GM19328 (cell line): ENCODE results near the gene MYBPC3.
"Not testable (repeated sequence)": the region's sequence is repeated elsewhere in the genome, so short reads cannot be mapped to it uniquely, and the experiment has no call there.

Experiments used
- ATAC-seq: cut with Tn5 transposase; IDR thresholded peaks from one replicate; pipeline ENCODE4 v1.9.1; 2021; ENCODE audit warnings: mild to moderate bottlenecking, moderate library complexity; ENCODE audit not compliant: unreplicated experiment

Gene MYBPC3

DNA sequence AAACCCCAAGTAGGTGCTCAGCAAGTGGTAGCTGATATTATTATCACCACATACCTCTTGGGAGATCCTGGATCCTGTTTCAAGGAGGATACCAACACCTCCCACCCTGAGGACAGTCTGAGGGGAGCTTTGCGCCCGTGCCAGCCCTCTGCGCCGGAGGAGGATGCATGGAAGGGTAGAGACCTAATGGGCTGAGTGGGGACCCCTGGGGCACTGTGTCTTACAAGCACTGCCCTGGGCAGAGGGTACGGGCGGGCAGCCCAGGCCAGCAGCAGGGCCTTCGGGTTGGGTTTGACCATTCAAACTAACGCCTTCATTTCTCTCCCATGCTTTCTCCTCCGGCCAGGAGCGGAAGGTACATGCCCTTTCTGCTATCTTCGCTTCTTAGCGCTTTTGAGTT lies 26.3 kb downstream of the MYBPC3 start:
- ATAC-seq = no peak

DNA sequence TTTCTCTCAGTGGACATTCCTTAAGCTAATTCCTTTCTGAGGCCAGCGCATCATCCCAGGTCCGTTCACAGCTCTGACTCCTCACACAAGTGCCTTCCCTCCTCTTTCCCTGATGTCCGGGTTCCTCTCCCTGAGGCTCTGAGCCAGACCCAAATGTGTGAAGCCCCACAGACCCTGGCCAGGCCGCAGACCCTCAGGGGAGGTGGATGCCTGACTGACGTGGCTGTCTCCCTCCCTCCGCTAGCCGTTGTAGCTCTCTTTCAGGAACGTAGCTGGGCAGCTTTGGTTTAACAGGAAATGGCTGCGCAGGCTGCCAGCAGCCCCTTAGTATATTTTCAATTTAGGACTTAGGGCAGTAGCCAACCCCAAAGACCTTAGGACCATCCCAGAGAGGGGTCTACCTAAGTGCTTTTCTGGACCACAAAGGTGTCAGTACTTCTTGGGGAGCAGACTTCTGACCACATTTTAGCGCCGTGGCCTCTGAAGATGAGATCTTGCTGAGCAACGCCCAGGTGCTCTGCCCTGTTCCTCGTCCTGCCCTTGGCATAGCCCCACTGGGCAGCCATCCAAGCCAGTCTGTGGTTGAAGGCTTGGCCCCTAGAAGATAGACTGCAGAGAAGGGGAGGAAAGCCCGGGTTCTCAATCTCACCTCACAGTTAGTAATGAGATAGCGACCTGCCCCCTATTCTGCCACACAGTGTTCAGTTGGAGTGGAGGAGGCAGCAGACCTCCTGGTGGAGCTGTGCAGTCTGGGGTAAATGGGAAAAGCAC lies 27.0 kb downstream of the MYBPC3 start:
- ATAC-seq = no peak

DNA sequence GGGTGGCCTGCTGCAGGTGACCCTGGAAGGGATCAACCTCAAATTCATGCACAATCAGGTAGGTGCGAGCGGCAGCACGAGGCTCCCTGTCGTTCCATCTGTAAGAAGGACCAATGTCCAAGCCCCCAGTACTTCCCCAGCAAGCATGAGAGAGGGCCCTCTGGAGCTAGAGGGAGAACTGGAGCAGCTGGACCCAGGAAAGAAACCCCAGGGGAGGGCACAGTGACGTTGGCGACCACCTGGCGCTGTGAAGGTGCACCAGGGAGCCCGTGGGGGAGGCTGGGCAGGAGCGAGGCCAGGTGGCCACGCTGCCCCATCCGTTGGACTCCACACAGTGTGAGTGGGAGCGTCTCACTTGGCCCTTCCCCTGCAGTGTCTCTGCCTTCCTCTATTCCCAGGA lies 28.0 kb downstream of the MYBPC3 start:
- ATAC-seq = no peak

DNA sequence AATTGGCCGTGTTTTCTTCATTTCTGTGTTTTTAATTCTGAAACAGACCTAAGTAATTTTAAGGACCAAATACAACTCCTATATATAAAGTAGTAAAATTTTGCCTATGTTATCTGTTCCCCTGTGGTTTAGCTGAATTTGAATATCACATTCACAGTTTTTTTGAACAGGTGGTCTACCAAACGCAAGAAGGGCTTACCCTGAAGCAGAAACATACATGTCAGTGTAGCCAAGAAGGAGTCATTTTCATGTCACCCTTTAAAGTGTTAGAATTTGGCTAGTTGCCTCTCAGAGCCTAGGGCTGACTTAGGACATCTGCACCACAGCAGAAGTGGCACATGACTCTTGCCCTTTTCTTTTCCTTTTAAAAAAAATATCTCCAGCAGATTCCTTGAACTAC lies 34.3 kb downstream of the MYBPC3 start:
- ATAC-seq = no peak

DNA sequence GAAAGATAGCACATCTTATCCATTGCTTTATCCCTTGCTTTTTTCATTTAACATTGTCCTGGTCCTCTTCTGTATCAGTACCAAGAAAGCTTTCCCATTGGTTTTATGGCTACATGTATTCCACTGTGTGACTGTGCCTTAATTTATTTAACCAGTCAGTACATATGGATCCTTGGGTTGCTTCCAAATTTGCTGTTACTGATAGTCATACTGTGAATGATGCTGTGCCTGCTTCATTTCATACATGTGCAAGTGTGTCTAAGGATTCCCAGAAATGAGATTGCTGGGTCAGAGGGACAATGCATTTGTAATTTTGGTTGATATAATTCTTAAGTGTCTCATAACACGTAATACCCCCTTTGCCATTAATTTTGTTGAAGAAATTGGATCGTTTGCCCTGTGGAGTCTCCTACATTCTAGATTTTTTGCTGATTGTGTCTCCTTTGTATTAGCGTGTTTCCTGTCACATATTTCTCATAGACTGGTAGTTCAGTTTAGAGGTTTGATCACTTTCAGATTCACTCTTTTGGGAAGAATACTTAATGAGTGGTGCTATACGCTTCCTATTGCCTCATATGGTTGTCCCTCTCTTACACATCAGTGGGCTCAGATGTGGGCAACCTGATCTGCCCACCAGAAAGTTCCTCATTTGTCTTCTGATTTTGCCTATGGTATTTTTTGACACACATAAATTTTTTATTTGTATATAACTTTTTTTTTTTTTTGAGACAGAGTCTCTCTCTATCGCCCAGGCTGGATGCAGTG lies 35.3 kb downstream of the MYBPC3 start:
- ATAC-seq = no peak

DNA sequence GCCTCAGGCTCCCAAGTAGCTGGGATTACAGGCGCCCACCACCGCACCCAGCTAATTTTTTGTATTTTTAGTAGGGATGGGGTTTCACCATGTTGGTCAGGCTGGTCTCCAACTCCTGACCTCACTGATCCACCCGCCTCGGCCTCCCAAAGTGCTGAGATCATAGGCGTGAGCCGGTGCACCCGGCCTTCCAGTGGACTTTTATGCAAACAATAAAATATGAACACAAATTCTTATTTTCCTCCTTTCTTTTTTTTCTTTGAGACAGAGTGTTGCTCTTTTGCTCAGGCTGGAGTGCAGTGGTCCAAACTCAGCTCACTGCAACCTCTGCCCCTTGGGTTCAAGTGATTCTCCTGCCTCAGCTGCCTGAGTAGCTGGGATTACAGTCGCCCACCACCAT lies 36.0 kb downstream of the MYBPC3 start:
- not testable (repeated sequence) for ATAC-seq

DNA sequence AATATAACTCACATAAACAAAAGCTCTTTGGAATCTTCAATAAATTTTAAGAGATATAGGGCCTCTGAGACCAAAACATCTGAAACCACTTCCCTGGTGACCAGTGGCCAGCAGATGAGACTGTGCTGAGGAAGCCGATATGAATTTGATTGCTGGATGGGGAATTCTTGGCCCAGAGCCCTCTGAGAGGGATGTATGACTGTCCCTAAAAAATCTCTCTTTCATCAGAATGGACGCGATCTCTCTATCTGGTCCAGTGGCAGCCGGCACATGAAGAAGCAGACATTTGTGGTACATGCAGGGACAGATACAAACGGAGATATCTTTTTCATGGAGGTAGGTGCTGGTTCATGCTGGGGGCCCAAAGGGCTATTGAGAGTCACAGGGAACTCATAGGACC lies 37.5 kb downstream of the MYBPC3 start:
- no peak for ATAC-seq

DNA sequence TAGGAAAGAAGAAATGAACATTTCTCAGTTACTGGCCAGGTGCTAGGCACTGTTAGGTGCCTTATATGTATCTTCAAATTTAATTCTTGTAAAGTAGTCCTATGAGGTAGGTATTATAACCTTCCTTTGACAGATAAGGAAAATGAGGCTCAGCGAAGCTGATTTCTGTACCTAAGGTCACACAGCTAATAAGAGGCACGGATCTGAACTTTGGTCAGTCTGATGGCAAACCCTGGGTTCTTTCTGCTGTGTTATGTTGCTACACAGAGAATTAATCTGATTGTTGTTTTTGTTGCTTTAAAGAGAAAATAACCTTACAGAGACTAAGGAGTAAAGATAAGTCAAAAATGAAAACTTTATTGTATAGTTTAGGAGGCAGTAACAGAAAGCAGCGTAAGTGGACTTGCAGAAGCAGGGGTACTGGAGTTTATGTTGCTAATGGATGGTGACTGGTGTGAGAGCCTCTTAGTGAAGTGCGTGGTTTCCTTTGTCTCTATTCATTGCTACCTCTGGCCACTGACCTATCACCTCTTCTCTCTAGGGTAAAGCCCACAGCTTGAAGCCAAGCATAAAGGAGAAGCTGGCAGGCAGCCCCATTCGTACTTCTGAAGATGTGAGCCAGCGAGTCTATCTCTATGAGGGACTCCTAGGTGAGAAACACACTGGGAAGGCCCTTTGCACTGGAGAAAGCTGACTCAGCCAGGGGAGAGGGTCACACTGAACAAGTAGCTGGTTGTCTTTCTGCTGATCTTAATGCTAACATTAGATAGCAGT lies 44.3 kb downstream of the MYBPC3 start:
- ATAC-seq = no peak

DNA sequence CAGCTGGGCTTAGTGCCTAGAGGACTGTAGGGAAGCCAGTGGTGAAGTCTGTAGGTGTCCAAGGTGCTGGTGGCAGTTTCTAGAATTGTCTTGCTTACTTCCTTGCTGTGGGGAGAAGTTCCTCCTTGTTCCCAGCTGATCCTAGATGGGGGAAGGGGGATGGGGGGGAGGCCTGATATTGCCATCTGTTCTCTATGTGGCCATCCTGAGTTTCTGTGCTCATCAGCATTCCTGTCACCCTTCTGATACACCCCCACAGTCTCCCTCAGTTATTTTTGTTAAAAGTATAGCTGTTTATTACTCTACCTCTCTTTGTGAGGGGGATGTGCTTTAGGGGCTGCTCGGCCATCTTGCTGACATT lies 46.0 kb downstream of the MYBPC3 start:
- ATAC-seq = no peak

DNA sequence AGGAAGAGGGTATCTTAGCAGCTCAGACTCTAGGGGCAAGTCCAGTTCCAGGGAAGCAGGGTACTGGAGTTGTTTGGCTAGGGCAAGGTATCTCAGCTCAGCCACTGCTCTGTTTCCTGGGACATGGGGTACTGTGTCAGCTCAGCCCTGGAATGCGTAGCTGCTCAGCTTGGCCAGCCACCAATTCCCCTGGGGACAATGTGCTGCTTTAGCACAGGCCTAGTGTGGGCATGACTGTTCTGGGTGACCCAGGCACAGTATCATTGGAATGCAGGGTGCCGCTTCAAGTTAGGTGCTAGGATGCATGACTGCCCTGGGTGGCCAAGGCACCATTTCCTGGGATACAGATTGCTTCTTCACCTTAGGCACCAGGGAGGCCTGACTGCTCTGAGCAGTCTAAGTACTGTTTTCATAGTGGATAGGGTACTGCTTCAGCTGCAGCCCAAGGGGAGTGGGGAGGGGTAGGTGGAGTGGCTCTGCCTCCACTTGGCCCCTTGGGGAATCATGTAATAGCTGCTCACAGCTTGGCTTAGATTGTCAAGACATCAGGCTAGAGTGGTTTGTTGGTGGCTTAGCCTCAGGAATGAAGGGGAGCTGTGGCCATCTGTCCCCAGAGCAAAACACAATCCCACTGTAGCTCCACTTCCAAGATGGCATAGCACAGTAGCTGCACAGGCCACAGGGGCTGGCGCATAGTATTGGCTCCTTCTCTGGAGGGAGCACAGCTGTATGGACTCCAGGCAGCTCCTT lies 46.6 kb downstream of the MYBPC3 start:
- no peak for ATAC-seq

DNA sequence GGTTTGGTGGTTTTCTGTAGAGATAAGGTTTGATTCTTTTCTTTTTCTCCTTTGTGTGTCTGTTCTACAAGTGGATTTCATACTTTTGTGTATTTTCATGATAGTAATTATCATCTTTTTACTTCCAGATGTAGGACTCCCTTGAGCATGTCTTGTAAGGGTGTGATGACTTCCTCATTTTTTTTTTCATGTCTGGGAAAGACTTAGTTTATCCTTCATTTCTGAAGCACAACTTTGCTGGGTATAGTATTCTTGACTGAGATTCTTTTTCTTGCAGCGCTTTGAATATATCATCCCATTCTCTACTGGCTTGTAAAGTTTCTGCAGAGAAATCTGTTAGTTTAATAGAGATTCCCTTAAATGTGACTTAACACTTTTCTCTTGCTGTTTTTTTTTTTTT lies 49.6 kb downstream of the MYBPC3 start:
- no peak for ATAC-seq

DNA sequence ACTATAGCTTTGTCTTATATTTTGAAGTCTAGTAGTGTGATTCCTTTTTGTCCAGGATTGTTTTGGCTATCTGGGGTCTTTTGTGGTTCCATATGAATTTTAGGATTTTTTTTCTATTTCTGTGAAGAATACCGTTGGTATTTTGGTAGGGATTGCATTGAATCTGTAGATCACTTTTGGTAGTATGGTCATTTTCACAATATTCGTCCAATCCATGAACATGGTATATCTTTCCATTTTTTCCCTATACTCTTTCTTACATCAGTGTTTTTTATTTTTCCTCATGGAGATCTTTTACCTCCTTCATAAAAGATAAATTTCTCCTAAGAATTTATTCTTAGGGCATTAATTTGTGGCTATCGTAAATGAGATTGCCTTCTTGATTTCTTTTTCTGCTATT lies 53.4 kb downstream of the MYBPC3 start:
- ATAC-seq = no peak

DNA sequence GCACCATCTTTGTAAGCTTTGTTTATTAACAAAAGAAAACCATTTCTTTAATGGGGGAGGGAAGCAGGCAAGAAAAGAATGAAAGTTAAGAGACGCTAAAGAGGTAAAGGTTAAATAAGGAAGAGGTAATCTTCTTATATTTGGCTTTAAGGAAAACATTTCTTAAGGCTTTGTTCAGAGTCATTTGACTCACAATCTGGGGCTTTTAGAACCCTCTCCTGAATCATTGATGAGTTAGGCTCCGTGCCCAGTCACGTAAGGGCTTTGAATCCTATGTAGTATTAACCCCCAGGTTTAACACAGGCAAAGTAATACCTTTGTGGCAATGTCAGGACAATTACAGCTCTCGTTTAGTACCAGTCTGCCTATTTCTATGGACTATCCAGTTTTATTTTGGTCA lies 56.5 kb downstream of the MYBPC3 start:
- ATAC-seq = no peak

DNA sequence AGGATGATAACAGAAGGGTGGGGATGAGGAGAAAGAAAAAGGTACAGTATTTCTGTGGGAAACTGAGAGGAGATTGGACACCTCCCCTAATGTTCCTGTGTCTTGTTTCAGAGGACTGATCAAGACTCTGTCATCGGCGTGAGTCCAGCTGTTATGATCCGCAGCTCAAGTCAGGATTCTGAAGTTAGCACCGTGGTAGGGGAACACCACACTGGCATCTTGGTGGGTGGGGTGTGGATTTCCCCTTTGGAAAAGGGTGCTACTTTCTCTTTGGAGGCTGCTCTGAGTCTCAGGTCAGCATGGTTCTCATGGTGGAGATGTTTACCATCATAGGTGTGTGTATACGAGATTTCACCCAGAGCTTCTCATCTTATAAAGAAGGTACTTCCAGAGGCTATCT lies 57.1 kb downstream of the MYBPC3 start:
- ATAC-seq = no peak

DNA sequence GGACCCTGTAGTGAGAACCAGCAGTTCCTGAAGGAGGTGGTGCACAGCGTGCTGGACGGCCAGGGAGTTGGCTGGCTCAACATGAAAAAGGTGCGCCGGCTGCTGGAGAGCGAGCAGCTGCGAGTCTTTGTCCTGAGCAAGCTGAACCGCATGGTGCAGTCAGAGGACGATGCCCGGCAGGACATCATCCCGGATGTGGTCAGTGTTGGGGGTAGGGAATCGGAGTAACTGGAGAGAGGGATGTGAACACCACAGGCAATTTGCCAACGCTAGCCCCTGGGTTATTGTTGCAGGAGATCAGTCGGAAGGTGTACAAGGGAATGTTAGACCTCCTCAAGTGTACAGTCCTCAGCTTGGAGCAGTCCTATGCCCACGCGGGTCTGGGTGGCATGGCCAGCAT lies 62.6 kb downstream of the MYBPC3 start:
- no peak for ATAC-seq

DNA sequence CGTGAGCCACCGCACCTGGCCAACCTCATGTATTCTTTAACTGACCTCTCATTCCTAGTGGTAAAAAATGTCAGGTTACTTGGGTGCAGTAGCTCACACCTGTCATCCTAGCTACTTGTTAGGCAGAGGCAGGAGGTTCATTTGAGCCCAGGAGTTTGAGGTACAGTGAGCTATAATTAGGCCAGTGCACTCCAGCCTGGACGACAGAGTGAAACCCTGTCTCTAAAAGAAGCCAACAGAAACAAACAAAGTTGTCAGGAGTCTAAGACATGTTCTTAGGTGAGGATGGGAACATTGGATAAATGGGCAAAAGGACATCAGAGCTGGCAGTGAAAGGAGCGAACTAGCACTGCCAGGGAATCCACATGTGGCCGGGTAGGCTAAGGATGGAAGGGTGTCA lies 64.4 kb downstream of the MYBPC3 start:
- ATAC-seq = no peak

DNA sequence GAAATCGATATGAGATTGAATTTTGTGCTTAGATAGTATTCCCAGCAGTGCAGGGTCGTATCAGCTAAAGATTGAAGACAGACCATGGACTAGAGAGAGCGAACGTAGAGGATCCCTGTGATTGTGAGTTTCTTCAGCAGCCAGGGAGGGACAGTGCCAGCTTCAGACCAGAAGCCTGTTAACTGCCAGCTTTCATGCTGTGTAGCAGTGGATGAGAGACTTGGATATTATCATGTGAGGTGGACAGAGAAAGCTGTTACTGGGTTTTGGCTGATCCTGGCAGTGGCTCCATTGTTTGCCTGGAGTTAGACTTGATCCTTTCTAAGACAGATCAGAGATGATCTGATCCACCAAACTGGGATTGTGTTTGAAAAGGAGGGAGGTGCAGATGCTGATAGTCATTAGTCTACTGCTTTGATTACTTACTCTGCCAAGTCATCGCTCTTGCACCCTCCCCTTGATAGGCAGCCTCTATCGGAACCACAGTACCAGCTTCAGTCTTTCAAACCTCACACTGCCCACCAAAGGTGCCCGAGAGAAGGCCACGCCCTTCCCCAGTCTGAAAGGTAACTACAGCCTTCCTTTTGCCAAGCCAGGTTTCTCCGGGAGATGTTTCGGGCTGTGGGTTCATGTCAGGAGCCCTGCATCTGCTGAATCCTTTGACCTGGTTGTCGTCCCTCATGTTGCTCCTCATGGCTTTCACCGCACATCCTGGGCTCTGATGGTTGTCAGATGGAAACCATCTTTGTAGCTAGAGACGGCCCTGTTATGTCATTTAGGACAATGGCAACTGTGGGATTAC lies 66.3 kb downstream of the MYBPC3 start:
- no peak for ATAC-seq

DNA sequence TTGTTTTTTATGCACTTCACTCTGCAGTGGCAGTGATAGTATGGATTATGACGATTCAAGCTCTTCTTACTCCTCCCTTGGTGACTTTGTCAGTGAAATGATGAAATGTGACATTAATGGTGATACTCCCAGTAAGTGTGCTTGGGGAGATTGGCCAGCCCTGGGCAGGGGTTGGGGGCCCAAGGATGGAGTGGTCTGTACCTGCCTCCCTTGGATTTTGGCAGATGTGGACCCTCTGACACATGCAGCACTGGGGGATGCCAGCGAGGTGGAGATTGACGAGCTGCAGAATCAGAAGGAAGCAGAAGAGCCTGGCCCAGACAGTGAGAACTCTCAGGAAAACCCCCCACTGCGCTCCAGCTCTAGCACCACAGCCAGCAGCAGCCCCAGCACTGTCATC lies 68.4 kb downstream of the MYBPC3 start:
- ATAC-seq = no peak

DNA sequence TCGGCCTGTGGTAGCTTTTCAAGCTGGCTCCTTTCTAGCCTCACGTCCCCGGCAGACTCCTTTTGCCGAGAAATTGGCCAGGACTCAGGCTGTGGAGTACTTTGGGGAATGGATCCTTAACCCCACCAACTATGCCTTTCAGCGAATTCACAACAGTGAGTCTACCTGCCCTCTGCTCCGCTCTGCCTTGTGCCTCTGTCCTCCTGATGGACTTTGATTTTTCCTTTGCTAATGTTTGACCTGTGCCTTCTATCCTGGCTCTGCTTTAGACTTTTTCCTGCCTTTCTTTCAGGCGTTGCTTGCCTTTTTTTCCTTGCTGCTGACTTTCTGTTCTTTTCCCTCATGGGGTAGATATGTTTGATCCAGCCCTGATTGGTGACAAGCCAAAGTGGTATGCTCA lies 70.0 kb downstream of the MYBPC3 start:
- ATAC-seq = no peak
